ENCODE measurements around the gene HNRNPUL1. TPM values are rescaled to one million over a fixed set of nuclear protein-coding genes. Genes with fewer than 3 reads are reported as not detected.
A peak's percentile ranks its signal among the peaks of the same experiment; 100 is the strongest.

HNRNPUL1 gene
- total RNA-seq, 1 donor from 2014 or later, result 49.6 TPM

DNA sequence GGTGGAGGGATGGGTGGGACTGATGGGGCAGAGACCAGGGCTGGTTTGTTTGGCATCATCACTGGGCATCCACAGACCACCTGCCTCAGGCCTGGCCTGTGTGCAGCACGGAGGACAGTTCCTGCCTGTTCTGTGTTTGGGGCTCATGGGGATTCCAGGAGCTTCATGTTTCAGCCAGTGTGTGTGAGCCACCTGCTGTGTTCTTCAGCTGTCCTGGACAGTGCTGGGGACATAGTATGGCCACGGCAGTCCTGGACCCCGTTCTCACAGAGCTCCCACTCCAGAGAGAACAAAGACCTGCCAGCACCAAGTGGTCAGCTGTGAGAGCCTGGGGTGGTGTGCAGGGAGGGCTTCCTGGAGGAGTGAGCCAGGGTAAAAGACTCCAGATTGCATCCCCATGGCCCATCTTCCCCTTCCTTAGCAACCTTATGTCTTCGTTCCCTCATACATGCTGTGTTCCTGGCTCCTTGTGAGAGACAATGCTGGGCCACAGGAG lies 43.8 kb downstream of the HNRNPUL1 start:
- DNase-seq (ENCODE audit: low read depth in 2 of 2), result no peak

DNA sequence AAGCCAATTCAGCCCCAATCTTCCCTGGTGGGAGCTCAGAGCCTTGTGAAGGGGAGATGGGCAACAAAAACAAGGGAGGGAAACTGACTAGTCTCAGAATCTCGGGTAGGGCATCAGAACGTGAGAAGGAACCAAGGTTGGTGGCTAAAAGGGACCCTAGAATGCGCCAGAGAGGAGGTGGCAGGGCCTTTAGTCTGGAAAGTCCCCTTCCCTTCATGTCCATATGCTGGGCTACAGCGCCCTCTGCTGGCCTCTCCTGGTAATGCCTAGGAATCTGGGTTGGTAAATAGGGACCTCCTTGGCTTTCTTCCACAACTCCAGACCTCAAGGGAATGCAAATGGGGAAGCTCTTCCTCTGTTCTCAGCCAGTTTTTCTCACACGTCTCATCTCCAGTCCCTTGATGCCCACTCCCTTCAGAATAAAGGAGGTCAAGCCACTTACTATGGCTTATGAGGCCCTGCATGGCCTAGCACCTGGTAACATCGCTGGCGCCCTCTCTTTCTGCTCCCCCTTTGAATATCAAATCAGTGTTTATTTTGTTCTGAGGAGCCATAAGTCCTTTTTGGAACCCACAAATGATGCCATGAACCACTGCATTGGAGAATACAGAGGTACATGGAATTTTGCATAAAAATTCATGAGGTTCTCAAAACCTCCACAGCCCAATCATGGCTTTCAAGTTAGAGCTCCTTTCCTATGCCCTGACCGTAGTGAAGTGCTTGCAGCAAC lies 44.4 kb downstream of the HNRNPUL1 start:
- DNase-seq (ENCODE audit: low read depth in 2 of 2), result peak; percentile 74 to 89

DNA sequence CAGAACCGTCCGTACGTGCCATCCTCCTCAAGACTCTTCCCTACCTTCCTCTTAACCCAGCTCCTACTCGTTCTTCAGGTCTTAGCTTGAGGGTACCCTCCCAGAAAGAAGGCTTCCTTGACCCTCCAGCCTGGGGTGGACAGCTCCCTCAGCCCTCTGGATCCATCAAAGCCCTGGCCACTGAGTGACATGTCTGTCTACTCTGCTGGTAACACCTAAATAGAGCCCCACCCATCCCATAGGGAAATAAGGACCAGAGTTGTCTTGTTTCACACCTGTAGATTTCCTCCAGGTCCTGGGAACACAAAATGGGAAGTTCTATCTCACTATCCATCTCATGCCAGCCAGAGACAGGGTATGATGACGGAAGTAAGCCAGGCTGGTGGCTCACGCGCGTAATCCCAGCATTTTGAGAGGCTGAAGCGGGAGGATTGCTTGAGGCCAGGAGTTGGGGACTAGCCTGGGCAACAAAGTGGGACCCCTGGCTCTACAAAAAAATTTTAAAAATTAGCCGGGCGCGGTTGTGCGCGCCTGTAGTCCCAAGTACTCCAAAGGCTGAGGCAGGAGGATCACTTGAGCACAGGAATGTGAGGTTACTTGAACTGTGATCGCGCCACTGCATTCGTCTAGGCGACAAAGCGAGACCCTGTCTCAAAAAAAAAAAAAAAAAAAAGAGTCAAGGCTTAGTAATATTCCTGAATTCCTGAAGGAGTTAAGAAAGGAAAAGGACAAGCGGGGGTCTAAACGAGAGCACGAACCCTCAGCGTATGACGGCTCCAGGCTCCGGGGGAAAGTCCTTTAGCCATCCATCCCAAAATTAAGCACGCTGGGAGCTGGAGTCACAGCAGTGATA lies 45.2 kb downstream of the HNRNPUL1 start:
- no peak for DNase-seq (ENCODE audit: low read depth in 2 of 2)

DNA sequence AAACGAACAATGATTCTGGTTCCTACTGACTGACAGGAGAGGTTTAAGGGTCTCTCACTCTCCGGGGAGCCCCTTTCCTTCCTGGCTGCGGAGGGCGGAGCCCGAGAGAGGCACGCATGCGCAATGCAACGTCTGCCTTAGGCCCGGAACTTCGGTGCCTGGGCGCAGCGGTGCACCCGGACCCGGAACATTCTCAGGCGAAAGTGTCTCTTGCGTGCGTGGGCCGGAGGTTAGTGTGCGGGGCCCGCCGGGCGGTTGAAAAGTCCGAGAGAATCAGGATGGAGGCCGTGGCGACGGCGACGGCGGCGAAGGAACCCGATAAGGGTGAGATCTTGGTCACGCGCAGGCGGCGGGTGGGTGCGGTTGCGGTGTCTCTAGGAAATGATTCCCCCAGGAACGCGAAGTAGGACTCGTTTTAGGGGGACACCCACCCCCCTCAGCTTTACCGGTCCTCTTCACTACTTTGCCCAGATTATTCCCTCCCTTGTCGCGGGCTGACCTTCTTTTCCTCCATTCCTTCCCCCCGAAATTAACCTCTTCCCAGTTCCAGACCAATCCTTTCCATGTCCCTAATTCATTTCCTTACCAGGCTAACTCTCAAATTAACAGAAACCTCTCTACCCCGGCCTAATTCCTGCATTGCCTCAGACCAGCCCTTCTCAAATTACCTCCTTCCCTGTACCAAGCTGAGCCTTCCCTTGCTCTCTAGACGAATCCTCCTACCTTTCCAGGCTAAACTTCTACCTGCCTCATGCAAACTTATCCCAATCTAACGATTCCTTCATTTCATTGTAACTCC lies 46.1 kb downstream of the HNRNPUL1 start, which contains the start of gene CCDC97:
CCDC97 (plus strand) TSS at position 140 of the 799 bp plus-strand sequence; CDS start at position 279, 139 bp downstream.
- peak; percentile 75 to 89 for DNase-seq (ENCODE audit: low read depth in 2 of 2)

DNA sequence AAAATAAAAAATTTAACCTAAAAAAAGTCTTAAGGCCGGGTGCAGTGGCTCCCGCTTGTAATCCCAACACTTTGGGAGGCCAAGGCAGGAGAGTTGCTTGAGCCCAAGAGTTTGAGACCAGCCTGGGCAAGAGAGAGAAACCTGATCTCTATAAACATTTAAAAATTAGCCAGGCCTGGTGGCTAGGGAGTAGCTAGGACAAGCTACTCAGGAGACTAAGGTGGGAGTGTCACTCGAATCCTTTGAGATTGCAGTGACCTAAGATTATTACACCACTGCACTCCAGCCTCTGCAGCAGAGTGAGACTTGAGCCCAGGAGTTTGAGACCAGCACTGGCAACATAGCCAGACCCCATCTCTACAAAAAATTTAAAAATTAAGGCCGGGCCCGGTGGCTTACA lies 46.9 kb downstream of the HNRNPUL1 start:
- DNase-seq (ENCODE audit: low read depth in 2 of 2), result no peak

DNA sequence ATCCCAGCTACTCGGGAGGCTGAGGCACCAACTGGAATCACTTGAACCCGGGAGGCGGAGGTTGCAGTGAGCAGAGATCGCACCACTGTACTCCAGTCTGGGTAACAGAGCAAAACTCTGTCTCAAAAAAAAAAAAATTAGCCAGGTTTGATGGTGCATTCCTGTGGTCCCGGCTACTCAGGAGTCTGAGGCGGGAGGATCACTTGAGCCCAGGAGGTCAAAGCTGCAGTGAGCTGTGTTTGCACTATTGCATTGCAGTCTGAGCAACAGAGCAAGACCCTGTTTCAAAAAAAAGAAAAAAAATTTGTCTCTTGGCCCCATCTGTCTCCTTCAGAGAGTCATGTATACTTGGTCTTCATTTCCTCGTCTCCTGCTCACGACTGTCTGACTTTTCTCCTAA lies 47.4 kb downstream of the HNRNPUL1 start:
- DNase-seq (ENCODE audit: low read depth in 2 of 2), result no peak

DNA sequence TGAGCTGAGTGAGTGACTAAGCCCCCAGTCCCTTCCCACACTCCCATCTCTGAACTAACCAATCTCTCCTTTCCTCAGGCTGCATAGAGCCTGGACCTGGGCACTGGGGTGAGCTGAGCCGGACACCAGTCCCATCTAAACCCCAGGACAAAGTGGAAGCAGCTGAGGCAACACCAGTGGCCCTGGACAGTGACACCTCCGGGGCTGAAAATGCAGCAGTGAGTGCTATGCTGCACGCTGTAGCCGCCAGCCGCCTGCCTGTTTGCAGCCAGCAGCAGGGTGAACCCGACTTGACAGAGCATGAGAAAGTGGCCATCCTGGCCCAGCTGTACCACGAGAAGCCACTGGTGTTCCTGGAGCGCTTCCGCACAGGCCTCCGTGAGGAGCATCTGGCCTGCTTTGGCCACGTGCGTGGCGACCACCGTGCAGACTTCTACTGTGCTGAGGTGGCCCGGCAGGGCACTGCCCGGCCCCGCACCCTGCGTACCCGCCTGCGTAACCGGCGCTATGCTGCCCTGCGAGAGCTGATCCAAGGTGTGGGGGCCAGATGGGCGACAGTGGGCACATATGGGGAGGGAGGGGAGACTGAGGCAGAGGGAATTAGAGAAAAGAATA lies 52.2 kb downstream of the HNRNPUL1 start:
- no peak for DNase-seq (ENCODE audit: low read depth in 2 of 2)

DNA sequence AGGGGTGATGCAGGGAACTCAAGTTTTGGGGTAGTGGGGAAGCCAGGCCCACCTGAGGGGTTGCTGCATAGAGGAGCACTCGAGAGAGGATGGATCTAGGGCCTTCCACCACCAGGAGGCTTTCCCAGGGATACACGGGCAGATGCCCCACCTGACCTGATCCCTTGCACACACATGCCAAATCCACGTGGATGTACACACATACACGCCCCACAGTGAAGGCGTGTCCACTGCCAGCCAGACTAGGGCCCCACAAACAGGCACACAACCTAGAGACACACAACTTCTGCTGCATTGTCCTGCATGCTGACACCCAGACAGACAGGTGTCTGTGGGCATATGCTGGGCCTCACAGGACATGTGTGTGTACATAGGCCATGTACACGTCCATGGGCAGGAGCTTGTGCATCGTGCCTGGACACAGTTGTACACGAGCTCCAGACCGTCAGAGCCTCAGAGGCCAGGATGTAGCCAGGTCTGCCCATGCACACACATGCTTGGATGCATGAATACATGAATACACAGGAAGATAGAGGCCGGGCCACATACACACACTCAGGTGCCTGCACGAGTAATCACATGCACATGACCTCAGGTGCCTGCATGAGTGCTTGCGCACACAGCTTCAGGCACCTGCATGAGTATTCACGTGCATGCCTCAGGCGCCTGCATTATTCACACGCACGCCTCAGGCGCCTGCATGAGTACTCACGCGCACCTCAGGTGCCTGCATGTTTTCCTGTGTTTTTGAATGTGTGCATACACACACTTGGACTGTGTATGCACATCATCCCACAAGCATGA lies 54.7 kb downstream of the HNRNPUL1 start:
- DNase-seq (ENCODE audit: low read depth in 2 of 2), result no peak

DNA sequence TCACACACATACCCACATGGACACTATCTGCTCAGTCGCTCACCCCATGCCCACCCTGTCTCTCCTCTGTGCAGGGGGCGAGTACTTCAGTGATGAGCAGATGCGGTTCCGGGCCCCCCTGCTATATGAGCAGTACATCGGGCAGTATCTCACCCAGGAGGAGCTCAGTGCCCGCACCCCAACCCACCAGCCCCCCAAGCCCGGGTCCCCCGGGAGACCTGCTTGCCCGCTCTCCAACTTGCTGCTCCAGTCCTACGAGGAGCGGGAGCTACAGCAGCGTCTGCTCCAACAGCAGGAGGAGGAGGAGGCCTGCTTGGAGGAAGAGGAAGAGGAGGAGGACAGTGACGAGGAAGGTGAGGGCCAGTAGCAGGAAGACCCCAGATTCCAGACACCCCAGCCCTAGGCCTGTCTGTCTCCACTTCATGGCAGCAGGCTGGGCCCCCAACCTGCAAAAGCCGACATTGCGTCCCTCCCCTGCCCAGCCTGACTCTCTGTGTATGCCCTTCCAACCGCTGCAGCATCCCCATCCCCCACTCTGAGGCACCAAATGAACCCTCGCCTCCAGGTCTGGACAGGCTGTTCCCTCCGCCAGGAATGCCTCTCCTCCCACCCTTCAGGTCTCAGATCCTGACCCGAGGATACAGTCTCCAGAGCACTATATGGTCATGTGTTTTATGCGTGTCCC lies 55.5 kb downstream of the HNRNPUL1 start:
- DNase-seq (ENCODE audit: low read depth in 2 of 2), result no peak

DNA sequence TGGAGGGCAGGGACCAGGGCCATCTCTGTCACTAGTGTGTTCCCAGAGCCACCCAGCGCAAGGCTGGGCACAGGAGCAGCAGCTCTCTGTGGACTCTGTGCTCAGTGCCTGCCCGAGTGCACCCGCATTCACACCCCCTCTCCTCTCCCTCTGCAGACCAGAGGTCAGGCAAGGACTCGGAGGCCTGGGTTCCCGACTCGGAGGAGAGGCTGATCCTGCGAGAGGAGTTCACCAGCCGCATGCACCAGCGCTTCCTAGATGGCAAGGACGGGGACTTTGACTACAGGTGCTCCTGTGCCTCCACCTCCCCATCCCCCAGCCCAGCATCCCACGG lies 56.0 kb downstream of the HNRNPUL1 start:
- no peak for DNase-seq (ENCODE audit: low read depth in 2 of 2)

DNA sequence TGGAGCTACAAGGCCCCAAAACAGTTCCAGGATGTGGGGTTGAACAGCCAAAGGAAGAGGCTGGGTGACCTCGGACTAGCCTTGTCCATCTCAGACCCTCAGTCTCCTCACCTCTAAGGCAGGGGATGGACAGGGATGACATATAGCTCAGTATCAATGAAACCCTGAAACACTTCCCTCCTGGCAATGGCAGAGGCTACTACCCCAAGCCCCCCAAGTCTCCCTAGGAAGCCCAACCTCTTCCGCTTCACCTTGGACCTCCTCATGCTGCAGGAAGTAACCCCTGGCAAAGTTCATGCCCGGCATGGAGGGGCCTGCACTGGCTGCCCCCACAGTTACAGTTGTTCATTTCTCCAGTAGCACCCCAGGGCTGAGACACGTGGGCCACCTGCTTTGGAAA lies 56.4 kb downstream of the HNRNPUL1 start:
- no peak for DNase-seq (ENCODE audit: low read depth in 2 of 2)

DNA sequence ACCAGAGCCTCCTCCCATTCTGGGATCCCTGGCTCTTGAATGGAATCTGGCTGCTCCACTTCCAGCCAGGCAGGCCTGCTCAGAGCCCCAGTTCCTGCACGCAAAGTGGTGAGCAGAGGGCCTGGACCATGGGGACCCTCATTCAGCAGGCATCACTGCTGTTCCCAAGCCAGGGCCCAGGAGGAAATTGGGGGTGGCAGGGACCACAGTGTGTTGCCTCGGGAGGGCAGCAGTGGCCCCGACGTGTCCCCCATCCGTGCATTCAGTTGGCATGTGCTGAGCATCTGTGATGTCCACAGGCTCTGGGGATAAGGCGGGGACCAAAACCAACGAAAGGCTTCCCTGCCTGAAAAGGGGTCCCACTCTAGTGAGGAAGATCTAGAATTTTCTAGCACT lies 57.0 kb downstream of the HNRNPUL1 start:
- no peak for DNase-seq (ENCODE audit: low read depth in 2 of 2)

DNA sequence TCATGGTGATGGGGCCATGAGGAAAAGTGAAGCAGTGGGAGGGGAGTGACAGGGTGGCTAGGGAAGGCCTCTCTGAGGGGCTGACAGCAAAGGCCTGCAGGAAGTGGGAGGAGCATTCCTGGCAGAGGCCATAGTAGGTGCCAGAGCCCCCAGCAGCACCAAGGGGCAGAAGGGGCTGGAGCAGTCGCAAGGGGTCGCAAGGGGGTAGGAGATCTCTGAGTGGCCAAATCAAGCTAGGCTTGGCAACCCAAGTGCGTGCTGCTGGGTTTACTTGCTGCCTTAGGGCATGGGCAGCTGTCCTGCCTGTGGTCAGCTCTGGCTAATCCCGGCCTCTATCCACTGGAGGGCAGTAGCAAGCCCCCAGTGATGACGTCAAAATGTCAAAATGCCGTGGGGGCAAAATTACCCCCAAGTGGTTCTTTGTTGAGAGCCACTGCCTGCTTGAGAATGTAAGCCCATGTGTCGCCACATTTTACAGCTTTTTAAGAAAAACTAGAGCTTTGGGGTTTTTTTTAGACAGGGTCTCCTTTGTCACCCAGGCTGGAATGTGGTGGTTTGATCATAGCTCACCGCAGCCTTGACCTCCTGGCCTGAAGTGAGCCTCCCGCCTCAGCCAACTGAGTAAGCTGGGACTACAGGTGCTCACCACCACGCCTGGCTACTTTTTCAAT lies 57.6 kb downstream of the HNRNPUL1 start:
- peak in 1 of 2 donors; percentile 81 for DNase-seq (ENCODE audit: low read depth in 2 of 2)

DNA sequence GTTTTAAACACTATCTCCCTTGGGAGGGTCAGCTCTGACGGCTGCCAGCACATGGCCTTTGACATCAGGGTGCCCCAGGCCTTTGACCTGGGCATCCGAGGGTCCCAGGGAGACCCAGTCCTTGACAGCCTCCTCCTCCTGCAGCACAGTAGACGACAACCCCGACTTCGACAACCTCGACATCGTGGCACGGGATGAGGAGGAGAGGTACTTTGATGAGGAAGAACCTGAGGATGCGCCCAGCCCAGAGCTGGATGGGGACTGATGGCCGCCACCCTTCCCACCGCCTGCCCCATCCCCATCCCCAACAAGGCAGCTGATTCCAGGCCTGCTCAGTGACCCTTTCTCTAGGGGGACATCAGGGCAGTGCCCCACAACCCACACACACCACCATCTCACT lies 58.3 kb downstream of the HNRNPUL1 start:
- DNase-seq (ENCODE audit: low read depth in 2 of 2), result no peak

DNA sequence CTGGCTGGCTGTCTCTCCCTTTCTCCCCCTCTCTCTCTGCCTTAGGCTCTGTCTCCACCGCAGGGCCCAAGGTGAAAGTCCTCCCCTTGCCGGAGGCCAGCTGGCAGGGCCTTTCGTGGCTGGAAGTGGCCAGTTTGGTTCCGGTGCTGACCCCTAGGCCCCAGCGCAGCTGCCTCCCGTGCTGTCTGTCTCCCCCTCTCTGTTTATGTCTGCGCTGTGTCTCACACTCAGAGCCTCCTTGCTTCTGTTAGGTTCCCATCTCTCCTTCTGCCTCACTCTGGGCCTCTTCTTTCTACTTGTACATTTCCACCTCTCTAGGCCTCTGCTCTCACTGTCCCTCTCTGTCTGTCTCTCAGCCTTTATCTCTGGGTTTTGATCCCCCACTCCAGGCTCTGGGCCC lies 58.9 kb downstream of the HNRNPUL1 start:
- peak in 1 of 2 donors; percentile 86 for DNase-seq (ENCODE audit: low read depth in 2 of 2)

DNA sequence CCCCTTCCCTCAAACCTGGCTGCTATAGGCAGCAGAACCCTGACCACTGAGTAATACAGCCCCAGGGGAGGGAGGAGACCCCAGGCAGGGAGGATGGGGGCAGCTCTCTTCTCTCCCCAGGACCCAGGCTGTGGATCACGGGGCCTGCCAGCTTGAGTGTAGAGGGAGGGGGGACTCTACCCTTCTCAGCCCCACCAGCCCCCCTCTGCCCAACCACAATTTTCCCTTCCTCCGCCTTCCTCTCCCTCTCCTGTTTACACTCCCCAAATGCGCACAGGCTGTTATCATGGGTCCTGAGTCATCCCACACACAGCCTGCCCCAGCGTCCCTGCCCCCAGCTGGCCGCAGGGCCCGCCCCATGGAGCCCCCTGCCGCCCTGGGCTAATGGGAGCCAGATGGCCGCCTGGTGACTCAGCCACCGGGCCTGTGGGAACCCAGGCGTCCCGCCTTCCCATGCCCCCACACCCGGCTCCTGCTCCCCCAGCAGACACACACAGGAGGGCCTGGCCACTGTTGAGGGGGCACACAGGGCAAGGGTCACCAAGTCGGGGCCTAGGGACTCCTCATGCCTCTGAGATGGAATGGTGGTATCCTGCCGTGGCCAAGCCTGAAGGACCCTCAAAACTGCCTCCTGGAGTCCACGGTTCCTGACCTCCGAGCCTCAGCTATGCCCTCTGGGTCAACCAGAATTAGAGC lies 59.4 kb downstream of the HNRNPUL1 start:
- peak; percentile 76 to 98 for DNase-seq (ENCODE audit: low read depth in 2 of 2)

DNA sequence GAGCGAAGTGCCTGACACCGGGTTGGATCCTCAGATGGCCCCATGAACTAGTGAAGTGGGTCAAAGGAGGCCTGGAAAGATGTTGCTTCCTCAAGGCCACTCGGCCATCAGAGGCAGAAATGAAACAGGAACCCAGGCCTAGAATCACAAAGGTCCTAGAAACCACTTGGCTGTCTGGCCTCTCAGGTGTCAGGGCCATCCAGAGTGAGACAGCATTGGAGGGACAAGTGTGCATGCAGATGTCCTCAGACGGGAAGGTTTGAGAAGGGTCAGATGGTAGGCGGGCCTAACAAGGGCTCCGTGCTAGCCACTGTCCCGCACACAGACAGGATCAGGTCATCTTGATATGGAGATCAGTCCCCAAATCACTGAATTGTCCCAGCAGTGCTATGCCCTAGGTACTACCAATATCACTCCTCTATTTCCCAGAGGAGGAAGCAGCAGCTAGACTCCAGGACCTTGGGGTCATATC lies 60.1 kb downstream of the HNRNPUL1 start:
- peak in 1 of 2 donors; percentile 42 for DNase-seq (ENCODE audit: low read depth in 2 of 2)

DNA sequence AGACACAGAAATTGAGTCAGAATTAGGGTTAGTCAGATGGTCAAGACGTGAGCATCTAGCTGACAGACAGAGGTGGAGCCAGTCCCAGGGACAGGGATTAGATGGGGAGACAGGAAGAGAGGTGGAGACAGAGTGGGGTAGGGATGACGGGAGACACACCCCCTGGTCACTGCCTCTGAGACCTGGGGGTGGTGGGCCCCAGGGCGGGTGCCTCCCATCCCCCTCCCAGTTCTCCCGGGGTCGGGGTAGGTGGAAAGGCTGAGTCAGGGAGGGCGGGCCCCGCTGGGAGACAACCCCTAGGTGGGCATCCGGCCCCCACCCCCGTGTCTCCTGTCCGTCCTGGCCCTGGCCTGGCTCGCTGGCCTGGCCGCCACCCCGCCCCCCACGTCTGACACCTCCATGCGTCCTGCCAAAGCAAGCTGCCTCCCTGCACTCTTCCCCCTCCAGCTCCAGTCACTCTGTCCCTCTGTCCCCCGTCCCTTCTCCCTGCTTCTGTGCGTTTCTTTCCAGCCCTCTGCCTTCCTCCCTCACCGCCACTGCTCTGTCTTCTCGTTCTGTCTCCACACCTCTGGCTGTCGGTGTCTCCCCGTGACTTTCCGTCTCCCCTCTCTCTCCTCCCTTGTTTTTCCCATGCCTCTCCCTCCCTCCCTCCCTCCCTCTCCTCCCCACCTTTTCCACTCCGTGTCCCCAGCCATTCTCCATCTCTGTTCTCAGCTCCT lies 60.9 kb downstream of the HNRNPUL1 start:
- DNase-seq (ENCODE audit: low read depth in 2 of 2), result peak; percentile 77 to 95

Measured in dermis microvascular lymphatic vessel endothelial cell (primary cell).